HG02981 (cell line): Measurements from ENCODE around the gene SIRPA.

ENCODE experiments used
- ATAC-seq: cut with Tn5 transposase; IDR thresholded peaks from one replicate; pipeline ENCODE4 v1.9.1; 2021; ENCODE audit warnings: mild to moderate bottlenecking, moderate library complexity; ENCODE audit not compliant: unreplicated experiment

Gene SIRPA

GRCh38 chr20:1894951-1895673 is at the start of gene SIRPA:
TSS of gene SIRPA (plus strand) at chr20:1895407. CDS start at chr20:1895448, 41 bp downstream.
- no peak for ATAC-seq

DNA sequence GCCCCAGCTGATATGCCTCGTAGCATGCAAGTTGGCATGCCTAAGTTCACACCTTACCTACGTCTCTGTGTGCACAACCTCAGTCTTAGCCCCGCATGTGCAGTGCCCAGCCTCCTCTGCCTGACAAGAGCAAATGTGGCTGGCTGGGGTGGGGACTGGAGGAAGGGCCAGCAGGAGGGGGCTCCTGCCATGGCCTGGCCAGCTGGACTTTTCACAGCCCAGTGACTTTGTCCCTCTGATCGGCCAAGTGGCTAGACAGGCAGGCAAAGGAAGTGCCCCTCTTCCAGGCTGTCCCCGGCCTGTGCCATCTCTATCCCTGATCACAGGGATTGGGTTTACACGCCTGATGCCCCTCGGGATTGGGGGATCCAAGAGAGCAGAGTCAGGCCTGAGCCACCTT is 49.5 kb upstream of the SIRPA start:
- ATAC-seq = no peak

GRCh38 chr20:1846341-1846740 is 48.9 kb upstream of the SIRPA start:
- ATAC-seq = no peak

DNA sequence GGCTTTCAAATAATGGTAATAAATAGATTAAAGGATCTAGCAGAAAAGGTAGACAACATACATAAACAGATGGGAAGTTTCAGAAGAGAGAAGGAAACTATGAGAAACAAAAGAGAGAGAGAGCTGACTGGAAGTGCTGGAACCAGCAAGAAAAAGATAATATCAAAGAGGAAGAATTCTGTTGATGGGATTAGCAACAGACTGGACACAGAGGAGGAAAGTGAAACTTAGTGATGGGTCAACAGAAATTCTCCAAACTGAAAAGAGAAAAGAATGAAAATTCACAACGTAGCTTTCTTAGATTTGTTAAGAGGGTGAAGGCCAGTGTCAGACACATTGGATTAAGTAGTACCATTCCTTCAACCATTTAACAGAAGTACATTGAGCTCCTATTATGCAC is 48.3 kb upstream of the SIRPA start:
- no peak for ATAC-seq

- no peak for ATAC-seq
Observed at GRCh38 chr20:1847780-1848179, 47.4 kb upstream of the SIRPA start.

DNA sequence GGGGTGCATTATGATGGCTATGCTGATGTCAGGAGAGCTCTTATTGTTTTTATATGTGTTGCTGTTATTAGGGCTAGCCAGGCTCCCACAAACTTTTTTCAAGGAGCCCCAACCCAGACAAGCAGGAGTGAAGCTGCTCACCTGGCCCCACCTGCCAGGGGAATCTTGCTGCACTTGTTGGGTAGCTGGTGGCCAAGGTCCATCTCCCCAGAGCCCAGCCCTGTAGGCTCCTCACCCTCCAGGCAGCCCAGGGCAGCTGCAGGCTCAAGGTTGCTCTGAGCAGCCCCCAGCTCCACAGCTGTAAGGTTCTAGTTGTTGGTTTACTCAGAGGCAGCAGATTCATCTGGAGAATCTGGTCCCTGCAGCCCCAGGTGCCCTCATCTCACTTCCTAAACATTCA is 46.8 kb upstream of the SIRPA start:
- no peak for ATAC-seq

DNA sequence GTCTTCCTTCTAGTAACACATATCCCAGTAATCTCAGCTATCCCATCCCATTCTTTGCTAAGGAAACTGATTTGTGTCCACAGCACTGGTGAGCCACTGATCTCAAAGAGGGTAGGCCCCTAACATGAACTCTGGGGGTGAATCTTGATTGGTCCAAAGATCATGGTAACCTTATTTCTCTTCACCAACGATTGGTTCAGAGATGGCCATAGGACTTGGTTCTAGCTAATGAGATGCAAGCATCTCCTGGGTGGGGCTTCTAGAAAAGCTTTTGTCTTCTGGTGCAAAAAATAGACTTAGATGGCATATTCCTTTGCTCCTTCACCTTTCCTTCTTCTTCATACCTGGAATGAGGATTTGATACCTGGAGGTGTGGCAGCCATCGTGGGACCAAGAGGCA is 43.8 kb upstream of the SIRPA start:
- ATAC-seq = no peak

GRCh38 chr20:1853473-1853872 is 41.7 kb upstream of the SIRPA start:
- ATAC-seq = no peak

DNA sequence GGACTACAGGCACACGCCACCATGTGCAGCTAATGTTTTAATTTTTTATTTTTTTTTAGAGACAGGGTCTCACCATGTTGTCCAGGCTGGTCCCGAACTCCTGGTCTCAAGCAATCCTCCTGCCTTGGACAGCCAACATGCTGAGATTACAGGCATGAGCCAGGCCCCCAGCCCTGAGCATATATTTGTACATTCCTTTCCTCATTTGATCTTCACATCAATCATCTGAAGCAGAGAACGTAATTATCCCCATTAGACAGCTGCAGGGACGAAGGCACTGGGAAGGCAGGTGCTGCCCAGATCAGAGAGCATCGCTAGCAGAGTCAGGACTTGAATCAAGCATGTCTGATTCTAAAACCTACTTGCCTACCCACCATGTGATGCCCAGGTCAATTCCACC is 41.0 kb upstream of the SIRPA start:
- no peak for ATAC-seq

DNA sequence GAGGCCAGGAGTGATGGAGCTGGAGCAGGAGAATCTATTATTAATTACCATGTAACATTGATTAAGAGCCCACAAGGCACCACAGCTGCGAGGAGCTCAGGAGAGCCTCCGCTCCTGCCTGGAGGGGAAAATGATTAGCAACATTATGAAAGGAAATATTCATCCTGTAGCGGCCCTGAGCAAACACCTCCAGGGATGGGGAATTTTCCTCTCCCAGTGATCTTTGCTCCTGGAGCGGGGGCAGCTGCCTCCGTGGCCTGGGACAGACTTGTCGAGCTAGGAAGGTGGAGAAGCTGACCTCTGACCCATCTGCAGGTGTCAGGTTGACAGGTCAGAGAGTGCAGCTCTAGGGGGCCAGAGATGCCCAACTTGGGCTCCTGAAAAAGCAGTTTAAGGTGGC is 40.1 kb upstream of the SIRPA start:
- no peak for ATAC-seq

- ATAC-seq = no peak
Observed at GRCh38 chr20:1855690-1856089, 39.5 kb upstream of the SIRPA start.

DNA sequence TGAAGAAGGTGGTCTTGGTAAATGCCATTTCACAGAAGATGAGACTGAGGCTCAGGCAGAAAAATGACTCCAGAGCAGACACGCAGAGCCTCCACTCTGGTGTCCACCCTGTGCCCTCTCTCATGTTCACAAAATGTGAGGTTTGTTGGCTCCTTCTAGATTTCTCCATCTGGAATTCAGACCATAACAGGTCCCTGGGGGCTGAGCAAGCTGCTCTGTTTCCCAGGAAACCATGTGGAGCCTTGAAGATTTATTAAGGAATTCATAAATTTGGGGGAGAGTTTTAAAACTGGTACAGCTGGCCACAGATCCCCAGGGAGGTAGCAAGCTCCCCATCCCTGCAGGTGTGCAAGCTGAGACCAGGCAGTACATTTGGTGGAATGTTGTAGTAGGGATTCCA is 38.8 kb upstream of the SIRPA start:
- no peak for ATAC-seq

- no peak for ATAC-seq
Observed at GRCh38 chr20:1857466-1857865, 37.7 kb upstream of the SIRPA start.

DNA sequence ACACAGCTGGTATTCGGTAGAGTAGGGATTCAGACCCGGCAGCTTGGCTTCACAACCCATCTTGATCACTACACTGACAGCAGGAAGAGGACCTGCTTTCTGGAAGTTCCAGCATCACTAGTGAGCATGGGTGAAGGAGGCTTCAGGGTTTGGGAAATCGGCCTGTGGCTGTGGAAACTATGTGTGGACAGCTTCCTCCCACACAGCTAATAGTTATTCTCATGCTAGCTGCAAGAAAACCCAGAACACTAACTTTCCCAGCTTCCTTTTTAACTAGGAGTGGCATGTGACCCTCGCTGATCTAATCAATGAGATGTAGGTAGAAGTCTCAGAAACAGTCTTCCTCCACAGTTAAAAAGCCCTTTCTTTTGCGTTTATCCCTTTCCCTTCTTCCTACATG is 36.3 kb upstream of the SIRPA start:
- no peak for ATAC-seq

DNA sequence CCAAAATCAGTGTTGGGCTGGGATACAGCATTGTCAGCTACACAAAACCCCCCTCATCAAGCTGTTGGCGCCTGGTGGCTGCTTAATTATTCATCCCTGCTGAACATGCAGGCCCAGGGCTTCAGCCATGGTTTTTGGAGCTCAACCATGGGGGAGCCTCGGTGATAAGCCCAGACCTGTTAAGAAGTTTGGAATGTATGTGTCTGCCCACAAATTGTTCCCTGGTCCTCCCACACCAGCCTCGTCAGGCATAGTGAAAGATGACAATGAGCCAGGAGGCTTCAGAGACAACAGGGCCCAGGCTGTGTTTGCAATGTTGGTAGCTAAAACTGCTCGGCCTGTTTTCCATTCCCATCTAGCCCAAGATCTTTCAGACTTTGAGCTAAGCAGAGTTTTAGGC is 34.8 kb upstream of the SIRPA start:
- no peak for ATAC-seq

- no peak for ATAC-seq
Observed at GRCh38 chr20:1861347-1861976, 33.7 kb upstream of the SIRPA start.

DNA sequence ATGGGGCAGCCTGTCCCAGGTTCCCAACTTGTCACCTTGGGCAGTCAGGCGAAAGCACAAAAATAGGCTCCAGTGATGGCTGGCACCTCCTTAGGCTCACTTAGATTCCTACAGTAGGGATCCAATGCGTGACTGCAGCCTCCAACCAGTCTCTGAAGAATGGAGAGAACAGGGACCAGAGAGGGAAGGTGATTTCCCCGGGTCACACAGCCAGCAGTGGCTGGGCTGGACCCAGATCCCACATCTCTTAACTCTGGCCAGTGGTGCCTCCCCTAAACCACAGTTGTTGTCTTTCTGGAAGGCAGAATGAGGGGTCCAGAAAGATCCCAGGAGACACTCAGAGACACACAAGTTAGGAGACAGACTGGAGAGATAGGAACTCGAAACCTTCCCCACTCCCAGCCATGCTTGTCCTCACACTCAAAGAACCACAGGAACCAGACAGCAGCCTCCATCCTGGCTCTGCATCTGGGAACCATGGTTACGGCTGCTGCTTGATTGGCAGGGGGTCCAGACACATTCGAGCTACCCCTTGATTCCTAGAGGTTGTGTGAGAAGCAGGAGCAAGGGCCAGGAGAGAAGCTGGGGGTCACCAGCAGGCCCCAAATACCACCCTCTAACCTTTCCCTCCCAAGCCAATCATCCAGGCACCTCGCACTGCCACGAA is 33.1 kb upstream of the SIRPA start:
- no peak for ATAC-seq

GRCh38 chr20:1862663-1863053 is 32.5 kb upstream of the SIRPA start:
- no peak for ATAC-seq

- no peak for ATAC-seq
Observed at GRCh38 chr20:1863296-1863695, 31.9 kb upstream of the SIRPA start.

GRCh38 chr20:1866834-1867233 is 28.4 kb upstream of the SIRPA start:
- ATAC-seq = no peak

DNA sequence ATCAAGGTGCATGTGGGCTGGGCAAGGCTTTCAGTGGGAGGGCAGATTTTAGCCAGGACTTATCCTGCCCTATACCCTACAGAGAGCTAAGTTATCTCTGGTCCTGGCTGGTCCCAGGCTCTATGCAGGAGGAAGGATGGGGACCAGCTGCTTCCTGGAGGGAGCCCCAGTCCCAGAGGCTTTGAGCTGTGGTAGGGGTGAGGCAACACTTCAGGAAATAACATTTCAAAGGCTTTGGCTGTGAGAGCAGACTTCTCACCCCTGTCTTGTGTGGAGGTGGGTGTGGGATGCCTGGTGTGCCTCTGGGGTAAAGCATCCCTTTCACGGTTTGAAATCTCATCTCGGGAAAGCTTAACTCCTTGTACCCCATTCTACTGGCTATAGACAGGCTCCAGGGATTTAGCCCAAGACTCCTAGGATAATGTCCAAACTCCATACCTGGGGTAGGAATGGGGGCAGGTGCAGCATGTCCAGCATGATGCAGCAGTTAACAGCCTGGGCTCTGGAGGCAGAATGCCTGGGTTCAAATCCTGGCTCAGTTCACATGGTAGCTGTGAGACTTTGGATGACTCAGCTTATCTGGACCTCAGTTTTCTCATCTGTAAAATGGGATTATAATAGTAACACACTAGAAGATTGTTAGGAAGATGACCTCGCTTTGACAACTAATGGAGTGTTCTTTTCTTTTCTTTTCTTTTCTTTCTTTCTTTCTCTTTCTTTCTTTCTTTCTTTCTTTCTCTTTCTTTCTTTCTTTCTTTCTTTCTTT is 27.5 kb upstream of the SIRPA start:
- ATAC-seq = no peak

GRCh38 chr20:1868856-1869255 is 26.4 kb upstream of the SIRPA start:
- no peak for ATAC-seq
